Peyer's patch (tissue), 4 donors: ENCODE data around the gene PTPRM.

Experiments used
- POLR2A ChIP-seq, 2 donors: fragments of 450-650 bp; IDR thresholded peaks; one replicate each; pipeline ENCODE4 v1.5.1; 2017; ENCODE audit warnings: antibody characterized with exemption in 2 of 2, mild to moderate bottlenecking in 2 of 2, moderate library complexity in 2 of 2
- TF ChIP-seq, protein P1 (sequence below), 6 experiments: fragments of 450-650 bp in 4 of 6; fragments of 200-600 bp in 2 of 6; sonication (generic) in 1 of 6; IDR thresholded peaks; one replicate each; pipeline ENCODE4 v1.5.1; 2017 to 2019; ENCODE audit warnings: antibody characterized with exemption in 6 of 6, mild to moderate bottlenecking in 3 of 6, moderate library complexity in 1 of 6

DNA sequence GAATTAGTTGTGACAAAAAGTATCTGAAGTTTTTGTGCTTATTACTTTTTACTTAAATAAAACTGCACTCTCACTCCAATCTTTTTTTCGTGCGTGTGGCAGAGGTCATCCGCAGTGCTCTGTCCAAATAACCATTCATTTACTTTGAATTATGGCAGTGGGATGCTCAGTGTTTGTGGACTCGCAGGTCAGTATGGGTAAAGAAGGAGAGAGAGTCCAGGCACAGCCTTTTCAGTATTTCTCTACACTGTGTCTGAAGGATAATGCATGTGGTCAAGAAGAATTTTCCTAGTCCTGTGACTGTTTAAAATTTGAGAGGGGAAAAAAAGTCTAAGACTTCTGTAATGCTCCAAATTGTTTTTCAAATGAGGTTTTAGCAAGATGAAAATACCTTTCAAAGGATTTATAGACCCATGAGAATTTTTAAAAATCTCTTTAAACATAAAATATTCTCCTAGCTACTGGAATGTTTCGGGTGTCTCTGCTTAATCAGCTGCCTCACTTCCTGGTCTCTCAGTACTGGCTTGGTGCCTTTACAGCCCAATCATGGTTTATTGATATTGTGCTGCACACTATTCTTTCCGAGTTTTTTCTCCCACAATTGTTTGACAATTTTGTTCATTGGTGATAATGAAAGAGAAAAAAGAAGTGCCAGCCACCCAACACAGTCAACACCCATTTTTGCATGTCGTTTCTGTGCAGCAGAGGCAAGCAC lies 453.2 kb downstream of the PTPRM start:
- TF ChIP-seq, protein P1, sequence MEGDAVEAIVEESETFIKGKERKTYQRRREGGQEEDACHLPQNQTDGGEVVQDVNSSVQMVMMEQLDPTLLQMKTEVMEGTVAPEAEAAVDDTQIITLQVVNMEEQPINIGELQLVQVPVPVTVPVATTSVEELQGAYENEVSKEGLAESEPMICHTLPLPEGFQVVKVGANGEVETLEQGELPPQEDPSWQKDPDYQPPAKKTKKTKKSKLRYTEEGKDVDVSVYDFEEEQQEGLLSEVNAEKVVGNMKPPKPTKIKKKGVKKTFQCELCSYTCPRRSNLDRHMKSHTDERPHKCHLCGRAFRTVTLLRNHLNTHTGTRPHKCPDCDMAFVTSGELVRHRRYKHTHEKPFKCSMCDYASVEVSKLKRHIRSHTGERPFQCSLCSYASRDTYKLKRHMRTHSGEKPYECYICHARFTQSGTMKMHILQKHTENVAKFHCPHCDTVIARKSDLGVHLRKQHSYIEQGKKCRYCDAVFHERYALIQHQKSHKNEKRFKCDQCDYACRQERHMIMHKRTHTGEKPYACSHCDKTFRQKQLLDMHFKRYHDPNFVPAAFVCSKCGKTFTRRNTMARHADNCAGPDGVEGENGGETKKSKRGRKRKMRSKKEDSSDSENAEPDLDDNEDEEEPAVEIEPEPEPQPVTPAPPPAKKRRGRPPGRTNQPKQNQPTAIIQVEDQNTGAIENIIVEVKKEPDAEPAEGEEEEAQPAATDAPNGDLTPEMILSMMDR (IDR thresholded peaks at IDR 0.05): no peak
- TF ChIP-seq POLR2A (IDR thresholded peaks at IDR 0.05): no peak
